HG03565 (cell line): ENCODE data around the gene DMPK.
"Not testable (repeated sequence)": the region's sequence is repeated elsewhere in the genome, so short reads cannot be mapped to it uniquely, and the experiment has no call there.

Source experiments
- ATAC-seq: cut with Tn5 transposase; IDR thresholded peaks from one replicate; pipeline ENCODE4 v1.9.1; 2021; ENCODE audit warnings: mild to moderate bottlenecking, moderate library complexity; ENCODE audit not compliant: unreplicated experiment

The DMPK gene

DNA sequence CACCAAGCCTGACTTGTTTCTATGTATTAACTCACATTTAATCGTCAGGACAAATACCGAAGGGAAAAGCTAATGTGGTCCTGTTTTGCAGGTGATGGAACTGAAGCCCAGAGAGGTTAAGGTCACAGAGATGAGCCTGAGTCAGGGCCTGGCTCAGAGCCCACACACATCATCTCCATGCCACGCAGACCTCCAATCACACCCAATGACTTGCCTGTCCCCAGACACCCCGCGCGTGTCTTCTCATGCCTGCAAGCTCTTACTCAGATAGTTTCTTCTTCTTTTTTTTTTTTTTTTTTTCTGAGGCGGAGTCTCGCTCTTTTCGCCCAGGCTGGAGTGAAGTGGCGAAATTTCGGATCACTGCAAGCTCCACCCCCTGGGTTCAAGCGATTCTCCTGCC, 29.7 kb downstream of the DMPK start:
- no peak for ATAC-seq

DNA sequence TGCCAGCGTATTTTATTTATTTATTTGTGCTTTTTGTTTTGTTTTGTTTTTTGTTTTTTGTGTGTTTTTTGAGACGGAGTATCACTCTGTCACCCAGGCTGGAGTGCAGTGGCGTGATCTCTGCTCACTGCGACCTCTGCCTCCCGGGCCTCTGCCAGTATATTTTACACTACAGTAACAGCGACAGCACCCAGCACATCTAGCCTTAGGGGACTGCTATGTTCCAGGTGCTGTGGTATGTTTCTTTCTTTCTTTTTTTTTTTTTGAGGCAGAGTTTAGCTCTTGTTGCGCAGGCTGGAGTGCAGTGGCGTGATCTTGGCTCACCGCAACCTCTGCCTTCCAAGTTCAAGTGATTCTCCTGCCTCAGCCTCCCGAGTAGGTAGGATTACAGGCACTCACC, 30.8 kb downstream of the DMPK start:
- ATAC-seq, result not testable (repeated sequence)

- ATAC-seq, result no peak
Observed at GRCh38 chr19:45747513-45747912, 34.8 kb downstream of the DMPK start.

DNA sequence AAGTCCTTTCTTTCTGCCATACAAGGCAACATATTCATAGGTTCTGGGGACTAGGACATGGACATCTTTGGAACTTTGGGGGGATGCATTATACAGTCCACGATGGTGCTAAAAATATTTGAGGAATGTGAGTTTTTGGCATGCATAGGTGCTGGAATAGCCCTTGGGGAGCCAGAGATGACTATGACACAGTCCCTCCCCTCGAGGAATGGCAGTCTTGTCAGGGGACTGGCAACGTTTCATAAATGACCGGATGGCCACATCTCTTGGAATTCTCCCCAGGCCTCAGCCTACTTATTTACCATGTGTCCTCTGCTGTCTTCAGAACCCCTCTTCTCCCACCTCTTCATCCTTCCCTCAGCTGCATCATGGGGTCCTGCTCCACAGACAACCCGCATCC, 35.4 kb downstream of the DMPK start:
- no peak for ATAC-seq

- no peak for ATAC-seq
Observed at GRCh38 chr19:45745606-45746005, 36.7 kb downstream of the DMPK start.

- no peak for ATAC-seq
Observed at GRCh38 chr19:45742969-45743368, 39.3 kb downstream of the DMPK start.

DNA sequence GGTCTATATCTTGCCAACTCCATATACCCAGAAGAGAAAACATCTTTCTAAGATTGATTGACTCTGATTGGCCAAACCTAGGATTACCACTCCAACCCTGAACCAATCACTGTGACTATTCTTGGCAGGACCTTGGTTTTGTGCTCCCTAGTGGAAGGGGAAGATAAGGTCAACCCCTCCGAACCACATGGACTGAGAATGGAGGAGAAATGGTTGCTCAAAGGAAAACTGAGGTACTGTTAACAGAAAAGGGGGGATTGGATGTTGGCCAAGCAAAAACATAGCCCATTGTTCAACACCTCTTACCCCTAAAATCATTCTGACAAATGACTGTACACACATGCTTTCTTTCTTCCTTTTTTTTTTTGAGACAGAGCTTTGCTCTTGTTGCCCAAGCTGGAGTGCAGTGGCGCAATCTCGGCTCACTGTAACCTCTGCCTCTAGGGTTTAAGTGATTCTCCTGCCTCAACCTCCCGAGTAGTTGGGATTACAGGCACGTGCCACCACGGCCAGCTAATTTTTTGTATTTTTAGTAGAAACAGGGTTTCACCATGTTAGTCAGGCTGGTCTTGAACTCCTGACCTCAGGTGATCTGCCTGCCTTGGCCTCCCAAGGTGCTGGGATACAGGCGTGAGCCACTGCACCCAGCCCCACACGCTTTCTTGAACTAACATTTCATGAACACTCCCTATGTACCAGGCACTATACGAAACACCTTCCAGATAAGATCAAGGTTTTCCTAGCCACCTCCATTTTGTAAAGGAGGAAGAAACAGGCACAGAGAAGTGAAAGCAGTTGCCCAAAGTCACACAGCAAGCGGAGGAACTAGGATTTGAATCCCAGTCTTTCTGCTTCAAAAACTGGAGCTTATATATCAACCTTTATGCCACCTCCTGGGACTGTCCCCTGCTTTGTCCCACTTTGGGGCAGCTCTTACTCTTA, 42.5 kb downstream of the DMPK start:
- no peak for ATAC-seq

GRCh38 chr19:45733160-45733810, 49.0 kb downstream of the DMPK start, which contains the start of gene MEIOSIN:
Gene MEIOSIN, plus strand, starts transcription at chr19:45733439. Its CDS starts 1,938 bp downstream, at chr19:45735377.
- ATAC-seq, result no peak

DNA sequence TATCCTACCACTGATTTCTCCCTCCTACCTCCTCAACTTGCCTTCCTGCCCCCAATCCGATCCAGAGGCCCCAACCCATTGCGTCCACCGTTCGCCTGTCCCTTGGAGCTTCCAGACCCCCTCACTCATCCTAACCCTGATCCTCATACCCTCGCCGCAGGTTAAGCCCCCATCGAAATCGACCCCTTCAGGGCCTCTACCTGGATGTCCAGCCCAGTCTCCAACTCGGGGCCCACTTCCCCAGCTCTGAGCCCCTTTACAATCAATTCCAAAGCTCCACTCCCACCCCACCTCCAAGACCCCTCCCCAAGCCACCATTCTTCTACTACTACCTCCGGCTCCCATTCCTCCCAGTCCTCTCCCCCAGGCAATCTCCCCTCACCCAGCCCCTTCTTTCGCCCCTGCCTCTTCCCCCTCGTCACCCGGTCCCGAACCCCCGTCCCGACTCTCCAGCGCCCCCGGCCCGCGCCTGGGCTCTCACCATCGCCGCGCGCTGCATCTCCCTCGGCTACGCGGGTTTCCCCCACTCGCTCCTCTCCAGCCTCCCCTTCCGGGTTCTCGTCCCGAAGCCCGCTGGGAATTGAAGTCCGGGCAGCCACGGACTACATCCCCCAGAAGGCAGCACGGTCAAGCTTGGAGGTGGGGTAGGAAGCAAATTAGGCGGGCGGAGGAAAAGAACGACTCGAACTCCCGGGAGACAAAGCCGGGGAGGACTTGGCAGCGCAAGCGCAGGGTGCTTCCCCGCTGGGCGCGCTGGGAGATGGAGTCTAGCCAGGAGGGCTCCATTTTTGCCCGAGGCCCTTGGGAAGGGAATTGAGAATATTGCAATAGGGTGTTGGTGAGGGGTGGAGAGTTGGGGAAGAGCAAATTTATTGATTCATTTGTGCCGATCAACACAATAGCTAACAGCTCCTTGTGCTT, 51.7 kb downstream of the DMPK start, which contains the start of gene FBXO46:
FBXO46 (minus strand) TSS at position 529 of the 921 bp plus-strand sequence. CDS start 17,401 bp downstream, outside the sequence.
- peak; percentile 72 for ATAC-seq

DNA sequence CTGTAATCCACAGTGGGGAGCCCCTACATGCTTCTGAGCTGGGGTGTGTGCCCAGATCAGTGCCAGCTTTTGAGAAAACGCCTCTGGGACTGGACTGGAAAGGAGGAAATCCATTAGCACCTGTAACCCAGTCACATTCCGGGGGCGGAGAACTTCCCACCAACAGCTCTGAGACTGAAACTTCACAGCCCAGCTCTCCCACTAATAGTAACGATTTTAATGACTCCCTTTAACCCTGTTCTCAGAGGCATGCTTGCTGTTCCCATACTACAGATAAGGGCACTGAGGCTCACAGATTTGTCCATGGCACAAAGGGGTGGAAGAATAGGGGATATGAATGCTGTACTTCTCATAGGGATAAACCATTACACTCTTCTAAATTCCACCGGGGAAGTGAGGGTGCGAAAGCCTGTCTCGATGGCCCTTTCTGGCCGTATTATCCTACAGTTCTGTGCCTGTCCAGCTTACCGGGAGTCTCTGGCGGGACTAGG, 52.4 kb downstream of the DMPK start:
- no peak for ATAC-seq

DNA sequence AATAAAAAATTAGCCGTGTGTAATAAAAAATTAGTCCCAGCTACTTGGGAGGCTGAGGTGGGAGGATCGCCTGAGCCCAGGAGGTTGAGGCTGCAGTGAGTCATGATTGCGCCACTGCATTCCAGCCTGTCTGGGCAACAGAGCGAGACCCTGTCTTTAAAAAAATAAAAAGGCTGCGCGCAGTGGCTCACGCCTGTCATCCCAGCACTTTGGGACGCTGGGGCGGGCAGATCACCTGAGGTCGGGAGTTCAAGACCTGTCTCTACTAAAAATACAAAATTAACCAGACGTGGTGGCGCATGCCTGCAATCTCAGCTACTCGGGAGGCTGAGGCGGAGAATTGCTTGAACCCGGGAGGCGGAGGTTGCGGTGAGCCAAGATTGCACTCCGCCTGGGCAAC, 53.6 kb downstream of the DMPK start:
- ATAC-seq, result not testable (repeated sequence)

GRCh38 chr19:45720065-45720464, 62.2 kb downstream of the DMPK start:
- not testable (repeated sequence) for ATAC-seq
